AG04450 (cell line): ENCODE measurements around the gene ILRUN. TPM values are rescaled to one million over a fixed set of nuclear protein-coding genes. Genes with fewer than 3 reads are reported as not detected.
"Not testable (repeated sequence)": the region's sequence is repeated elsewhere in the genome, so short reads cannot be mapped to it uniquely, and the experiment has no call there.

Experiments
- CTCF ChIA-PET: fragments of 300-600, 350-600 bp; formaldehyde crosslinking; extraction: SDS; loops from one replicate; lab custom pipeline; 2022; ENCODE audit warnings: antibody characterized with exemption, inconsistent platforms; lab: Charles Lee
- POLR2A ChIA-PET: fragments of 350-600 bp; formaldehyde crosslinking; extraction: SDS; loops from one replicate; lab custom pipeline; 2021; ENCODE audit warnings: antibody characterized with exemption, inconsistent platforms; lab: Yijun Ruan, JAX
- DNase-seq: peaks from one replicate; pipeline ENCODE4 v3.0.0-alpha.2; 2011; ENCODE audit warnings: low read depth, low spot score
- H3K27ac ChIP-seq: one replicate; pipeline ENCODE4 v1.5.1; 2012; ENCODE audit warnings: low read depth, low read length, control low read depth
- H3K27me3 ChIP-seq: one replicate; pipeline ENCODE4 v1.6.0; 2012; ENCODE audit warnings: low read length; ENCODE audit not compliant: control insufficient read depth, insufficient read depth
- H3K4me3 ChIP-seq: 2 replicates; pipeline ENCODE4 v1.5.1; 2011; ENCODE audit warnings: mild to moderate bottlenecking, low read depth, low read length, control low read depth
- H3K9me3 ChIP-seq: 2 replicates; pipeline ENCODE4 v1.5.1; 2012; ENCODE audit warnings: low read length; ENCODE audit not compliant: control insufficient read depth, insufficient read depth
- polyA plus RNA-seq: library from polyadenylated mRNA; depleted of rRNA; stranded (reverse); fragments of >200 nt; gene quantifications from 2 replicates; pipeline ENCODE4 v1.2.3, GENCODE V29; 2011
- TF ChIP-seq, protein P1 (sequence below): IDR thresholded peaks from 2 replicates; pipeline ENCODE4 v1.5.1; 2011; ENCODE audit warnings: low read depth, low read length, control low read depth, inconsistent platforms

The ILRUN gene
- polyA plus RNA-seq, 1 experiment, result 57.0 TPM

DNA sequence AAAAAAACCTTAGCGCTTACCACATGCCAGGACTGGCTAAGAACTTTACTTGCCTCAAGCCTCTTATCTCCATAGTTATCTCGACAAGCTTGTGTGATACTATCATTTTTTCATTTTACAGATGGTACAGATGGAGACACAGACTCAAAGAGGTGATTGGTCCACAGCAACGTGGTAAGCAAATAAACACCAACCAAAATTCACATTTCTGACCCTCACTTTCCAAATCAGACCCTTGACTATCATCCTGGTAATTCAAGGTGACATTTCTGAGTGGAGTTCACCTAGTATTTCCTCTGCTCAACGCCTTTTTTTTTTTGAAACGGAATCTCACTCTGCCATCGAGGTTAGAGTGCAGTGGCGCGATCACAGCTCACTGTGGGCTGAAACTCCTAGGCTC, 25.9 kb upstream of the ILRUN start:
- TF ChIP-seq, protein P1, sequence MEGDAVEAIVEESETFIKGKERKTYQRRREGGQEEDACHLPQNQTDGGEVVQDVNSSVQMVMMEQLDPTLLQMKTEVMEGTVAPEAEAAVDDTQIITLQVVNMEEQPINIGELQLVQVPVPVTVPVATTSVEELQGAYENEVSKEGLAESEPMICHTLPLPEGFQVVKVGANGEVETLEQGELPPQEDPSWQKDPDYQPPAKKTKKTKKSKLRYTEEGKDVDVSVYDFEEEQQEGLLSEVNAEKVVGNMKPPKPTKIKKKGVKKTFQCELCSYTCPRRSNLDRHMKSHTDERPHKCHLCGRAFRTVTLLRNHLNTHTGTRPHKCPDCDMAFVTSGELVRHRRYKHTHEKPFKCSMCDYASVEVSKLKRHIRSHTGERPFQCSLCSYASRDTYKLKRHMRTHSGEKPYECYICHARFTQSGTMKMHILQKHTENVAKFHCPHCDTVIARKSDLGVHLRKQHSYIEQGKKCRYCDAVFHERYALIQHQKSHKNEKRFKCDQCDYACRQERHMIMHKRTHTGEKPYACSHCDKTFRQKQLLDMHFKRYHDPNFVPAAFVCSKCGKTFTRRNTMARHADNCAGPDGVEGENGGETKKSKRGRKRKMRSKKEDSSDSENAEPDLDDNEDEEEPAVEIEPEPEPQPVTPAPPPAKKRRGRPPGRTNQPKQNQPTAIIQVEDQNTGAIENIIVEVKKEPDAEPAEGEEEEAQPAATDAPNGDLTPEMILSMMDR, result no peak
- ChIA-PET CTCF (no interaction called here), POLR2A (no interaction called here)
- no peaks in the 10 kb centered on the region for H3K27me3 ChIP-seq
- H3K4me3 ChIP-seq, result no peak overlapping the region
- H3K27ac ChIP-seq, result no peak overlapping the region
- no peak for DNase-seq
- H3K9me3 ChIP-seq, result peaks cover 4% of the 10 kb centered on the region; the same call in 1 of the 2 replicates

DNA sequence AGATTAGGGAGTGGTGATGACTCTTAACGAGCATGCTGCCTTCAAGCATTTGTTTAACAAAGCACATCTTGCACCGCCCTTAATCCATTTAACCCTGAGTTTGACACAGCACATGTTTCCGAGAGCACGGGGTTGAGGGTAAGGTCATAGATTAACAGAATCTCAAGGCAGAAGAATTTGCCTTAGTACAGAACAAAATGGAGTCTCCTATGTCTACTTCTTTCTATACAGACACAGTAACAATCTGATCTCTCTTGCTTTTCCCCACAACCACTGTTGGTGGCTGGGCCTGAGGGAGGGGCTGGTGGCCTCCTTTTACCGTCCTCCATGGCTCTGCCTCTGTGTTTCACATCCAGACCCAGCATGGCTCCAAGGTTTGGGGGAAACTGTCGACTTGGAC, 23.6 kb upstream of the ILRUN start:
- H3K27me3 ChIP-seq, H3K9me3 ChIP-seq, CTCF ChIA-PET, H3K4me3 ChIP-seq, DNase-seq, POLR2A ChIA-PET, H3K27ac ChIP-seq: not testable (repeated sequence)

DNA sequence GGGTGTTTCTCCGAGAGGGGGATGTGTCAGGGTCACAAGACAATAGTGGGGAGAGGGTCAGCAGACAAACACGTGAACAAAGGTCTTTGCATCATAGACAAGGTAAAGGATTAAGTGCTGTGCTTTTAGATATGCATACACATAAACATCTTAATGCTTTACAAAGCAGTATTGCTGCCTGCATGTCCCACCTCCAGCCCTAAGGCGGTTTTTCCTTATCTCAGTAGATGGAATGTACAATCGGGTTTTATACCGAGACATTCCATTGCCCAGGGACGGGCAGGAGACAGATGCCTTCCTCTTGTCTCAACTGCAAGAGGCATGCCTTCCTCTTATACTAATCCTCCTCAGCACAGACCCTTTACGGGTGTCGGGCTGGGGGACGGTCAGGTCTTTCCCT, 23.1 kb upstream of the ILRUN start:
- CTCF ChIA-PET, DNase-seq, H3K27me3 ChIP-seq, H3K4me3 ChIP-seq, H3K9me3 ChIP-seq, H3K27ac ChIP-seq, POLR2A ChIA-PET: not testable (repeated sequence)

DNA sequence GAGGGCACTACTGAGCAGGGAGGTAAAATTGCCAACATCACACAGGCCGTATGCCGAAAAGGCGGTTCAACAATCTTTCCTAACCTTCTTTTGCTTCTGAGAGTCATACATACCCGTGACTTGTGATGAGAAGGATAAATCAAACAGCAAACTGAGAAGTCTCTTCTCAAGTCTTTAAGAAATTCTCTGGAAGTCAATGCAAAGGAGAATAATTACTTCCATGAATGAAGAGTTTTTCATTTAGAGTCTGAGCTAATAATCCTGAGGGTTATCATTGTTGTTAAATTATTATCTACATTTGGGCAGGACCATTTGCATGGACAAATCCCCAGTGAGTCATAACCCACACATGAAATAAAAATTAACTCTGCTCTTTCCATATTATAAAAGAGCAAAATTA, 22.4 kb upstream of the ILRUN start:
- DNase-seq, result no peak
- no peak overlapping the region for H3K4me3 ChIP-seq
- POLR2A ChIA-PET, result no interaction called here

DNA sequence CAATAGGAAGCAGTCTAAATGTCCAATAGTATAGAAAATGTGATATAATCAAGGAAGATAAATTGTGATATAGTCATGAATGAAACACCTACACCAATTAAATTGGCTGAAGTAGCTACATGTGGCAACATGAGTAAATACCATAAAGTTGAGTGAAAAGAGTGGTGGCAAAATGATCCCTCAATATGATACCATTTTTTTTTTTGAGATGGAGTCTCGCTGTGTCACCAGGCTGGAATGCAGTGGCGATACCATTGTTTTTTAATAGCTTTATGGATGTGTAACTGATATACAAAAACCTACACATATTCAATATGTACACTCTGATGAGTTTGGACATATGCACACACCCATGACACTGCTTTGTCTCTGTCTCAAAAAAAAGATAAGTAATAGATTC, 20.9 kb upstream of the ILRUN start:
- no peak overlapping the region for H3K4me3 ChIP-seq
- TF ChIP-seq, protein P1, result no peak
- ChIA-PET POLR2A (interaction anchor here (0.7 kb wide), 1 partner anchor 40 kb away, joined by 3 read pairs; the partner anchor contains the start of gene SNRPC), CTCF (no interaction called here)
- H3K27me3 ChIP-seq, result no peaks in the 10 kb centered on the region
- no peak for DNase-seq
- no peak overlapping the region for H3K27ac ChIP-seq
- no peaks in the 10 kb centered on the region for H3K9me3 ChIP-seq

More for the DNA sequence above, 22.4 kb upstream of the ILRUN start:
- TF ChIP-seq, protein P1, result no peak
- Histone ChIP-seq H3K27me3 (no peaks in the 10 kb centered on the region), H3K27ac (no peak overlapping the region), H3K9me3 (no peaks in the 10 kb centered on the region)
- CTCF ChIA-PET, result no interaction called here

DNA sequence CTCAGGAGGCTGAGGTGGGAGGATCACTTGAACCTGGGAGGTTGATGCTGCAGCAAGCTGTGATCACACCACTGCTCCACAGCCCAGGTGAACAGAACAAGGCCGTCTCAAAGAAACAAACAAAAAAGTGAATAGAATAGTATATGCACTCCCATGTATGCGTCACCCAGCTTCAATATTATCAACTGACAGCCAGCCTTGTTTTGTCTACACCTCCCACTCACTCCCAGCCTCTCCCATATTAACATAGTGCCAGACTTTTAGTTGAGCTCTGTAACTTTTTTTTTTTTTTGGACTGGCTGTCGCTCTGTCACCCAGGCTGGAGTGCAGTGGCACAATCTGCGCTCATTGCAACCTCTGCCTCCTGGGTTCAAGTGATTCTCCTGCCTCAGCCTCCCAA, 18.1 kb upstream of the ILRUN start:
- ChIA-PET CTCF (no interaction called here), POLR2A (no interaction called here)
- DNase-seq, result no peak
- TF ChIP-seq, protein P1, result no peak
- H3K4me3 ChIP-seq, result no peak overlapping the region
- no peak overlapping the region for H3K27ac ChIP-seq
- H3K9me3 ChIP-seq, result no peaks in the 10 kb centered on the region
- no peaks in the 10 kb centered on the region for H3K27me3 ChIP-seq

DNA sequence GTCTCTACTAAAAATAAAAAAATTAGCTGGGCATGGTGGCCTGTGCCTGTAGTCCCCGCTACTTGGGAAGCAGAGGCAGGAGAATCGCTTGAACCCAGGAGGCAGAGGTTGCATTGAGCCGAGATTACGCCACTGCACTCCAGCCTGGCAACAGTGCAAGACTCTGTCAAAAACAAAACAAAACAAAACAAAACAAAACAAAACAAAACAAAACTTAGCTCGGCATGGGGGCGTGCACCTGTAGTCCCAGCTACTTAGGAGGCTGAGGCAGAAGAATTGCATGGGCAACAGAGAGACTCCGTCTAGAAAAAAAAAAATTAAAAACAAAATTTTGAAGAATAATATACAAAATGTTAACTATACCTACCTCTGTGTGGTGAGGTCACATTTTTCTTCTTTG, 16.3 kb upstream of the ILRUN start:
- H3K9me3 ChIP-seq, POLR2A ChIA-PET, H3K27me3 ChIP-seq, H3K27ac ChIP-seq, H3K4me3 ChIP-seq, DNase-seq, CTCF ChIA-PET: not testable (repeated sequence)
